GM19328 (cell line): Measurements from ENCODE around the gene PCGF5.
"Not testable (repeated sequence)": the region's sequence is repeated elsewhere in the genome, so short reads cannot be mapped to it uniquely, and the experiment has no call there.

Experiments
- ATAC-seq: cut with Tn5 transposase; IDR thresholded peaks from one replicate; pipeline ENCODE4 v1.9.1; 2021; ENCODE audit warnings: mild to moderate bottlenecking, moderate library complexity; ENCODE audit not compliant: unreplicated experiment

The PCGF5 gene

DNA sequence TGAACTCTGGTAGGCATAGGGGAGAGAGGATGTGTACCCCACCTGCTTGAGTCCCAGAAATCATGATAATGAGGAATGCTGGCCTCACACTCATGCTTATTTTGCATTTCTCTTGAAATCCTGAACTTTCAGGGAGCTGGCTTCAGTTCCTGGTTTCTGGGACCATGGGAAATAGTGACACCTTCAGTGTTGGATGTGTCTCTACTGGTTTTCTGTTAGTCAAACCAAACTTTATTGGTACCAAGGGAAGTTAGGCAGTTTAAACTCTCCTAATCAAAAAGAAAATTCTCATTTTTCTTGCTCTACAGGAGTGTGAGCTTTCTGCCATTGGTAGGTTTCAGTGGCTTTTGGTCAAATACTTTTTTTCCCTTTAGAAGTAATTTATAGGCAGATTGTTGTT, 11.8 kb upstream of the PCGF5 start:
- ATAC-seq, result no peak

GRCh38 chr10:91210014-91210413, 10.4 kb upstream of the PCGF5 start:
- ATAC-seq, result no peak

- peak; percentile 67 for ATAC-seq
These were observed 10.0 kb upstream of the PCGF5 start for GRCh38 chr10:91210435-91210834.

- no peak for ATAC-seq
These were observed 8.8 kb upstream of the PCGF5 start for GRCh38 chr10:91211675-91212074.

- no peak for ATAC-seq
These were observed 5.6 kb upstream of the PCGF5 start for GRCh38 chr10:91214911-91215310.

DNA sequence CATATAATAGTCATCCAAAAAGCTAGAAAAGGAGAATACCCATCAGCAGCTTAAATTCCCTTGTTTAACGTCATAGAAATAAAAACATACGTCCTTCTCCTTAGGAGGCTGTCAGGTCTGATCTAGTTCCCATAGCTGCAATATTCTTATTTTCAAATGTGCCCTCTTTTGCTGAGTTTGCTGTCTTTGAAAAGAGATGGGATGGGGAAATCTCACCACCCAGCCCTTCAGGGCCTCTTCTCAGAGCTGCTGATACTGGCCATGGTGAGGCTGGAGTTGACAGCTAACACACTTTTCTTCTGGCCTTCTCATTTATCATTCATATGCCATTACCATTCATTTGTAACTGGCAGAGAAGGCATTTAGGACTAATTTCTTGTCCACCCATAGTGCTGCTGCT, 5.1 kb upstream of the PCGF5 start:
- ATAC-seq, result no peak

- no peak for ATAC-seq
These were observed 881 bp upstream of the PCGF5 start for GRCh38 chr10:91219371-91220193.

GRCh38 chr10:91220954-91221675, 652 bp downstream of the PCGF5 start:
- peak; percentile 32 for ATAC-seq

DNA sequence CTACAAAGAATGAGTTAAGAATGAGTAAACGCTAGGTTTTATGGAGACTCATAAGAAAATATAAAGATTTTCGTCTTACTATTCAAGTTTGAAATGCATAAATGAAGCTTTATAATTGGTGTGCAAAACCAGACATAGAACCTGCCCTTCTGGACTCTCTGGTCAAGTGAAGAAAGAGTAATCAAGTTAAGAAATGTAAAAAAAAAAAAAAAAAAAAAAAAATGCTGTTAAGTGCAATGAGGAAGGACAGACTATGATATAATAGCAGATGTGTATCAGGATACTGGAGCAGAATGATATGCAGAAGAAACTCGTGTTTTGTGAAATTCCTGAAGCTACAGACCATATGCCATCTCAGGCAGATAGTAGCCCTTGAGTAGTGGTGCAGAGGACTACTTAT, 5.6 kb downstream of the PCGF5 start:
- ATAC-seq, result no peak

GRCh38 chr10:91227576-91227975, 7.1 kb downstream of the PCGF5 start:
- ATAC-seq, result no peak

DNA sequence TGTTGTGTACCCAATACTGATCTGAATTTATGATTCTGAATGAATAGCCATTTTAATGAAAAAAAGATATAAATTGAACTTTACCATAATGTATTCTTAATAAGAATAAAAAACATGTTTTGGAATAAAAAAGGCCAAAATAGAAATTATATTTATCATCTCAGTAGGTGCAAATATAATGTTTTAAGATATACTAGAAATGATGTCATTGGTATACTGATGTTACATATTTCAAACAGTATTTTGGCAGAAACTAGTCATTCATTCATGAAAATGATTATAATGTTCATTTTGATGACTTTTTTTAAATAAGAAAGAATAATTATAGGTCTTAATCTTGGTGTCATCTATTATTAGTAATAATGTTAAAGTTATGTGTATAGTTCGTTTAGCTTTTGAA, 9.2 kb downstream of the PCGF5 start:
- no peak for ATAC-seq

DNA sequence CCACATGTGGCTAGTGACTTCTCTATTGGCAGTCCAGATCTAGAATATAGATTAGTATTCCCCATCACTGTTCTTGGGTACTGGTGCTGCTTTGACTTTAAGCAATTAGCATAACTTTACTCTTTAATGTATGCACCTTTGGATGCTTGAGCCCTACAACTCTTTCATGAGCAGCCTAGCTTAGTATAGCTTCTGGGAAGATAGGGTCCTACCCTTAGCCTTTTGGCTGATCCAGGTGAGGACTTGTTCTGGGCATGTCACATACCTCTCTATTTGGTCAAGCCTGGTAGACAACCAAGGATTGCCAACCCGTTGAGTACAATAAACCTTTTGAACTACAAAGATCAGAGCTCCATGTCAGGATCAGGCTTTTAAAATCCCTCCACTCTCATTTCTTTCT, 17.7 kb downstream of the PCGF5 start:
- ATAC-seq, result no peak

DNA sequence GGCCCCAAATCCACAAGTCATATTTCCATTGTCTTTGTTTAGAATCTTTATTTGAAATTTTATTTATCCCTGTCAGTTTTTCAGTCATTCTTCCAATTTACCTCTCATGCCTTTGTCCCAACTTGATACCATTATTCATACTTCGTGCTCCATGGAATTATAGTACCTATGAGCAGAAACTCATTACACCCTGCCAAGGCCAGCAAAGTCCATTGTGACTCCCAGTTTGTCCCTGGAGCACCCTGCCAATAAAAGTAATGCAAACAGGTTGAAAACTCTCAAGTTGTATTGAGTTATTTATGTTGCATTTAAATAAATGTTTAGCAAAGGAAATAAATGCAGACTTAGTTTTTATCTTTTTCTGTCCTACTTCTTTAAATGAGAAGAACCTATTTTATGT, 19.3 kb downstream of the PCGF5 start:
- ATAC-seq, result no peak

GRCh38 chr10:91242940-91243339, 22.5 kb downstream of the PCGF5 start:
- ATAC-seq, result no peak

DNA sequence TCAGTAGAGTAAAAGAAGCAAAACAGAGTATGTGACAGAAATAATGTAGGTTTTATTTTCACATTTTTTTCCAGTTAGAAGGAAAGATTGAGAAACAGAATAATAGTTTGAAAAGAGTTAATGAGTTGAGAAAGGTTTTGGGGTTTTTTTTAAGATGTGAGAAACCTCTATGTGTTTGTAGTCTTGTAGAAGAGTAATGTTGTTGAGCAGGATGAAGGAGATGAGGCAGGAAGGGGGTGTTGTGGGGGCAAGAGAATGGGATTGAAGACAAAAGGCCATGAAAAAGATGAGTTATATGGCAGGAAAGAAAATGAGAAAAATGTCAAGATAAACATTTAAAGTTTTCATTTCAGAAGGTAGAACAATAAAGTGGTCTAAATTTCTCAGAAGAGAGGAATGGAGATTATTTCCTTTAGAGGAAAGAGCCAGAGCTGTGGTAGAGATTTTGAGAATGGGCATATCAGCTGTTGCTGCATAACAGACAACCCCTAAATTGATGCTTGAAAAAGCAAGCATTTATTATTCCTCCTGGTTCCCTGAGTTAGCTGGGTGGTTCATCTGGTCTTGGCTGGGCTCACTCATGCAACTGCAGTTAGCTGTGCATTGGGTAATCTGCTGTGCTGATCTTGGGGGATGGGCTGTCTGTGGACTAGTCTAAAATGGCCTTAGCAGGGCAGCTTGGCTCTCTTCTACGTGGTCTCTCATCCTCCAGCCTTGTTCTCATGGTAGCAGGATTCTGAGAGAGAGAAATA, 27.1 kb downstream of the PCGF5 start:
- no peak for ATAC-seq

DNA sequence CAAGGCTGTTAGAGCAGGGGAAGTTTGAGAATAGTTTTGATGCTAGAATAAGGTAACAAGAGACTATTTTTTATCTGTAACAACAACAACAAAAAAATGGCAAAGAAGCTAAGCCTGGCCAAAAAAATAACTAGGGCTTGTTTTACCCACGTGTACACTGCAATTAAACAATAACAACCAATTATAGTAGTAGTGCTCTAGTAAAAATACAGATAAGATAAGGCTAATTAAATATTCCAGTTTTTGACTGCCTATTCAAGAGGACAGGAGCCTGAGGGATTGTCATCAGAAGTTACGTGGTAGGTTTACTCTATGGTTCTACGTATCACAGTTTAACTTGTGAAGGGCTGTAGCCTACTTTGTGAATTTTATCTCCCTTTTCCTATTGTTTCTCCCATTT, 29.2 kb downstream of the PCGF5 start:
- ATAC-seq, result no peak

DNA sequence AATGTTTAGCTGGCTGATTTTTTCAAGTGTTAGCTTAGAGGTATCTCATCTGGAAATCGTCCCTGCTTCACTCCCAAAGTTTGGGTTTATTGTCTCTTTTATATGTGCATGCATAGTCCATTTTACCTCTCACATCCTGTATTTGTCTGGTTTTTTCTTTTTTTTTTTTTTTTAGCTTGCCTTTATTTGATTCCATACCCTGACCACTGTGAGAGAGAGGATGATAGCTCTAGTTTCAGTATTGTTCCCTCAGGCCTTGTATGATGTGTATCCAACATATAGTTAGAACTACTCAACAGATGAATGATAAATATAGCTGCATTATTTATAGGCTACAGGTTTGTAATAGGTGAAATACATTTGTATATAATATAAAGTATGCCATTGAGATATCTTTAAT, 29.9 kb downstream of the PCGF5 start:
- ATAC-seq, result no peak

DNA sequence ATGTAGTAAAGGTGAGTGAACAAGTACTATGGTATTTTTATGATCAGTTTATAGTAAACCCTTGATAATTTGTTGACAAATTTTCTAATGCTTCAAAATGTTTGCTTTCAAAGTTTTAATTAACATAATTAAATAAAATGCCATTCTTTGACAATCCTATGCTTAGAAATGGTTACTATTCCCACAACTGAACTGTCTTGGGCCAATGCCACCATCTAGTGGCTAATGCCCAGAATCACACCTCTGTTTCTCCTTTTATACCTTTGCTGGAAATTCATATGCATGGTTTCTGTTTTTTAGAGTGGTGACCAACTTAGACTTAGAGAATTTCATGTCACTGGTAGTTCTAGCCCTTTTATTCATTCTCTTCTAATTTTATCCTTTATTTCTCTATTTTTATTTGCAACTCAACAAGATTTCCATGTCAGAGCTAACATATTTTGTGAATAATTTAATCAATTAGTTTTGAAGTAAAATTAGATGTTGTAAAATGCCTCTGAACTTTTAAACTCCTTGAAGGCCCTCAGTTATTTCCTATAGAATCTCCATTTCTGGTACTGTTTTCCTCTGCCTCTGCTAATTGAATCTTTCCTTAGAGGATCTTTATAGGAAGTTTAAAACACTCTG, 31.1 kb downstream of the PCGF5 start:
- ATAC-seq, result peak; percentile 58

- no peak for ATAC-seq
These were observed 32.8 kb downstream of the PCGF5 start for GRCh38 chr10:91253300-91253699.

DNA sequence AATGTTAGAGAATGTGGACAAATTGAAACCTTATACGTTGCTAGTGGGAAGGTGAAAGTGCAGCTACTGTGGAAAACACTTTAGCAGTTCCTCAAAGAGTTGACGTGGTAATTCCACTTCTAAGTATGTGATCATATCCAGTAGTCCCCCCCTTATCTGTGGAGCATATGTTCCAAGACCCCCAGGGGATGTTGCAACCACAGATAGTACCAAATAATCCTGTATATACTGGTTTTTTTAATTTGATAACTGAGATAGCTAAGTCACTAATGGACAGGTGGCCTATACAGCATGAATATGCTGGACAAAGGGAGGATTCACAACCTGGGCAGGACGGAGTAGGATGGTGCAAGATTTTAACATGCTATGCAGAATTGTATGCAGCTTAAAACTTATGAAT, 36.8 kb downstream of the PCGF5 start:
- no peak for ATAC-seq

DNA sequence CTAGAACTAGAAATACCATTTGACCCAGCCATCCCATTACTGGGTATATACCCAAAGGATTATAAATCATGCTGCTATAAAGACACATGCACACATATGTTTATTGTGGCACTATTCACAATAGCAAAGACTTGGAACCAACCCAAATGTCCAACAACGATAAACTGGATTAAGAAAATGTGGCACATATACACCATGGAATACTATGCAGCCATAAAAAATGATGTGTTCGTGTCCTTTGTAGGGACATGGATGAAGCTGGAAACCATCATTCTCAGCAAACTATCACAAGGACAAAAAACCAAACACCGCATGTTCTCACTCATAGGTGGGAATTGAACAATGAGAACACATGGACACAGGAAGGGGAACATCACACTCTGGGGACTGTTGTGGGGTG, 40.0 kb downstream of the PCGF5 start:
- ATAC-seq, result not testable (repeated sequence)
